ENCODE results near the gene NNT. TPM values are rescaled to one million over a fixed set of nuclear protein-coding genes. Genes with fewer than 3 reads are reported as not detected.
A peak's percentile ranks its signal among the peaks of the same experiment; 100 is the strongest.

NNT gene
- total and polyA plus RNA-seq, 4 donors = 13.9 to 69.4 (median 37.0) TPM

- Histone ChIP-seq H3K9me3 (ENCODE audit: control insufficient read depth, low read length) (no peaks in the 10 kb centered on the region), H3K36me3 (ENCODE audit: control insufficient read depth in 1 of 2, insufficient read depth in 2 of 2, low read length in 1 of 2) (peaks cover 4 to 5% of the 10 kb centered on the region in 2 donors), H3K4me1 (ENCODE audit: control insufficient read depth in 1 of 2, insufficient read depth in 2 of 2, low read length in 2 of 2) (peaks cover 0 to 2% of the 10 kb centered on the region in 2 donors), H3K4me3 (ENCODE audit: low read length in 2 of 2) (no peak overlapping the region), H3K27me3 (ENCODE audit: control insufficient read depth in 1 of 2, insufficient read depth in 2 of 2, low read length in 1 of 2) (no peaks in the 10 kb centered on the region), H3K27ac (ENCODE audit: low read depth in 1 of 2, low read length in 2 of 2) (no peak overlapping the region)
- ATAC-seq (ENCODE audit: low FRiP score) (no peak), DNase-seq (no peak)
- 95 to 96% methylated on average over 4 of the region's 4 CpGs for WGBS, 2 donors
- intact Hi-C loops (cut with DNase I) = no loop called here
These were observed 10.4 kb downstream of the NNT start for GRCh38 chr5:43613370-43613769.

- Histone ChIP-seq H3K9me3 (ENCODE audit: control insufficient read depth, low read length) (no peaks in the 10 kb centered on the region), H3K36me3 (ENCODE audit: control insufficient read depth in 1 of 2, insufficient read depth in 2 of 2, low read length in 1 of 2) (peaks cover 4 to 7% of the 10 kb centered on the region in 2 donors), H3K27me3 (ENCODE audit: control insufficient read depth in 1 of 2, insufficient read depth in 2 of 2, low read length in 1 of 2) (no peaks in the 10 kb centered on the region), H3K4me1 (ENCODE audit: control insufficient read depth in 1 of 2, insufficient read depth in 2 of 2, low read length in 2 of 2) (no peaks in the 10 kb centered on the region), H3K27ac (ENCODE audit: low read depth in 1 of 2, low read length in 2 of 2) (no peak overlapping the region), H3K4me3 (ENCODE audit: low read length in 2 of 2) (no peak overlapping the region)
- intact Hi-C loops (cut with DNase I) = no loop called here
- DNase-seq (no peak), ATAC-seq (ENCODE audit: low FRiP score) (no peak)
- WGBS, 2 donors = 88 to 92% methylated on average over 5 of the region's 5 CpGs
These were observed 12.6 kb downstream of the NNT start for GRCh38 chr5:43615445-43616184.

GRCh38 chr5:43616535-43616934 is 13.6 kb downstream of the NNT start:
- 65 to 100% methylated on average over 1 of the region's 1 CpG for WGBS, 2 donors
- DNase-seq = no peak

GRCh38 chr5:43619380-43619779 is 16.4 kb downstream of the NNT start:
- ATAC-seq (ENCODE audit: low FRiP score) (peak; percentile 15), DNase-seq (no peak)
- H3K9me3 ChIP-seq (ENCODE audit: control insufficient read depth, low read length) = no peaks in the 10 kb centered on the region
- no peak overlapping the region for H3K4me3 ChIP-seq (ENCODE audit: low read length in 2 of 2)
- WGBS, 2 donors = 88 to 95% methylated on average over 2 of the region's 2 CpGs
- no peak overlapping the region for H3K27ac ChIP-seq (ENCODE audit: low read depth in 1 of 2, low read length in 2 of 2)
- peaks cover 2 to 4% of the 10 kb centered on the region in 2 donors for H3K36me3 ChIP-seq (ENCODE audit: control insufficient read depth in 1 of 2, insufficient read depth in 2 of 2, low read length in 1 of 2)
- no peaks in the 10 kb centered on the region for H3K27me3 ChIP-seq (ENCODE audit: control insufficient read depth in 1 of 2, insufficient read depth in 2 of 2, low read length in 1 of 2)
- intact Hi-C loops (cut with DNase I) = no loop called here
- no peaks in the 10 kb centered on the region for H3K4me1 ChIP-seq (ENCODE audit: control insufficient read depth in 1 of 2, insufficient read depth in 2 of 2, low read length in 2 of 2)

More at GRCh38 chr5:43616535-43616934, 13.6 kb downstream of the NNT start:
- intact Hi-C loops (cut with DNase I) = no loop called here
- Histone ChIP-seq H3K9me3 (ENCODE audit: control insufficient read depth, low read length) (no peaks in the 10 kb centered on the region), H3K36me3 (ENCODE audit: control insufficient read depth in 1 of 2, insufficient read depth in 2 of 2, low read length in 1 of 2) (peaks cover 4 to 6% of the 10 kb centered on the region in 2 donors), H3K27ac (ENCODE audit: low read depth in 1 of 2, low read length in 2 of 2) (no peak overlapping the region), H3K27me3 (ENCODE audit: control insufficient read depth in 1 of 2, insufficient read depth in 2 of 2, low read length in 1 of 2) (no peaks in the 10 kb centered on the region), H3K4me1 (ENCODE audit: control insufficient read depth in 1 of 2, insufficient read depth in 2 of 2, low read length in 2 of 2) (no peaks in the 10 kb centered on the region), H3K4me3 (ENCODE audit: low read length in 2 of 2) (no peak overlapping the region)
- no peak for ATAC-seq (ENCODE audit: low FRiP score)

GRCh38 chr5:43619911-43620310 is 16.9 kb downstream of the NNT start:
- no peak for ATAC-seq (ENCODE audit: low FRiP score)
- intact Hi-C loops (cut with DNase I) = no loop called here
- Histone ChIP-seq H3K9me3 (ENCODE audit: control insufficient read depth, low read length) (no peaks in the 10 kb centered on the region), H3K4me3 (ENCODE audit: low read length in 2 of 2) (no peak overlapping the region), H3K36me3 (ENCODE audit: control insufficient read depth in 1 of 2, insufficient read depth in 2 of 2, low read length in 1 of 2) (peaks cover 2 to 4% of the 10 kb centered on the region in 2 donors), H3K4me1 (ENCODE audit: control insufficient read depth in 1 of 2, insufficient read depth in 2 of 2, low read length in 2 of 2) (no peaks in the 10 kb centered on the region), H3K27me3 (ENCODE audit: control insufficient read depth in 1 of 2, insufficient read depth in 2 of 2, low read length in 1 of 2) (no peaks in the 10 kb centered on the region), H3K27ac (ENCODE audit: low read depth in 1 of 2, low read length in 2 of 2) (no peak overlapping the region)
- WGBS, 2 donors = 83 to 90% methylated on average over 3 of the region's 3 CpGs
- DNase-seq = no peak

GRCh38 chr5:43620944-43621505 is 18.0 kb downstream of the NNT start:
- Histone ChIP-seq H3K27me3 (ENCODE audit: control insufficient read depth in 1 of 2, insufficient read depth in 2 of 2, low read length in 1 of 2) (no peaks in the 10 kb centered on the region), H3K27ac (ENCODE audit: low read depth in 1 of 2, low read length in 2 of 2) (no peak overlapping the region), H3K4me1 (ENCODE audit: control insufficient read depth in 1 of 2, insufficient read depth in 2 of 2, low read length in 2 of 2) (no peaks in the 10 kb centered on the region), H3K4me3 (ENCODE audit: low read length in 2 of 2) (no peak overlapping the region), H3K9me3 (ENCODE audit: control insufficient read depth, low read length) (no peaks in the 10 kb centered on the region), H3K36me3 (ENCODE audit: control insufficient read depth in 1 of 2, insufficient read depth in 2 of 2, low read length in 1 of 2) (peaks cover 2 to 4% of the 10 kb centered on the region in 2 donors)
- DNase-seq = no peak
- no peak for ATAC-seq (ENCODE audit: low FRiP score)
- intact Hi-C loops (cut with DNase I) = no loop called here
- WGBS, 2 donors = 96% methylated on average over 4 of the region's 4 CpGs

- 94 to 99% methylated on average over 3 of the region's 3 CpGs for WGBS, 2 donors
- no peaks in the 10 kb centered on the region for H3K4me1 ChIP-seq (ENCODE audit: control insufficient read depth in 1 of 2, insufficient read depth in 2 of 2, low read length in 2 of 2)
- no peak for DNase-seq
- no peak overlapping the region for H3K27ac ChIP-seq (ENCODE audit: low read depth in 1 of 2, low read length in 2 of 2)
- no peak for ATAC-seq (ENCODE audit: low FRiP score)
- intact Hi-C loops (cut with DNase I) = no loop called here
- H3K36me3 ChIP-seq (ENCODE audit: control insufficient read depth in 1 of 2, insufficient read depth in 2 of 2, low read length in 1 of 2) = peaks cover 2 to 4% of the 10 kb centered on the region in 2 donors
- H3K9me3 ChIP-seq (ENCODE audit: control insufficient read depth, low read length) = no peaks in the 10 kb centered on the region
- H3K27me3 ChIP-seq (ENCODE audit: control insufficient read depth in 1 of 2, insufficient read depth in 2 of 2, low read length in 1 of 2) = no peaks in the 10 kb centered on the region
- no peak overlapping the region for H3K4me3 ChIP-seq (ENCODE audit: low read length in 2 of 2)
These were observed 19.1 kb downstream of the NNT start for GRCh38 chr5:43622074-43622473.

GRCh38 chr5:43623048-43623680 is 20.2 kb downstream of the NNT start:
- no peaks in the 10 kb centered on the region for H3K27me3 ChIP-seq (ENCODE audit: control insufficient read depth in 1 of 2, insufficient read depth in 2 of 2, low read length in 1 of 2)
- WGBS, 2 donors = 84 to 91% methylated on average over 3 of the region's 3 CpGs
- H3K4me3 ChIP-seq (ENCODE audit: low read length in 2 of 2) = no peak overlapping the region
- DNase-seq (no peak), ATAC-seq (ENCODE audit: low FRiP score) (no peak)
- H3K4me1 ChIP-seq (ENCODE audit: control insufficient read depth in 1 of 2, insufficient read depth in 2 of 2, low read length in 2 of 2) = no peaks in the 10 kb centered on the region
- no peaks in the 10 kb centered on the region for H3K9me3 ChIP-seq (ENCODE audit: control insufficient read depth, low read length)
- intact Hi-C loops (cut with DNase I) = no loop called here
- peaks cover 0 to 2% of the 10 kb centered on the region in 2 donors for H3K36me3 ChIP-seq (ENCODE audit: control insufficient read depth in 1 of 2, insufficient read depth in 2 of 2, low read length in 1 of 2)
- H3K27ac ChIP-seq (ENCODE audit: low read depth in 1 of 2, low read length in 2 of 2) = no peak overlapping the region

- Histone ChIP-seq H3K27me3 (ENCODE audit: control insufficient read depth in 1 of 2, insufficient read depth in 2 of 2, low read length in 1 of 2) (no peaks in the 10 kb centered on the region), H3K4me1 (ENCODE audit: control insufficient read depth in 1 of 2, insufficient read depth in 2 of 2, low read length in 2 of 2) (no peaks in the 10 kb centered on the region), H3K9me3 (ENCODE audit: control insufficient read depth, low read length) (no peaks in the 10 kb centered on the region), H3K4me3 (ENCODE audit: low read length in 2 of 2) (no peak overlapping the region), H3K36me3 (ENCODE audit: control insufficient read depth in 1 of 2, insufficient read depth in 2 of 2, low read length in 1 of 2) (no peaks in the 10 kb centered on the region), H3K27ac (ENCODE audit: low read depth in 1 of 2, low read length in 2 of 2) (no peak overlapping the region)
- ATAC-seq (ENCODE audit: low FRiP score) (peak; percentile 57), DNase-seq (no peak)
- intact Hi-C loops (cut with DNase I) = no loop called here
- WGBS, 2 donors = 65 to 71% methylated on average over 2 of the region's 2 CpGs
These were observed 24.0 kb downstream of the NNT start for GRCh38 chr5:43627028-43627427.

Data from aorta (tissue), 5 donors.